ENCODE measurements around the gene HPD. TPM values are rescaled to one million over a fixed set of nuclear protein-coding genes. Genes with fewer than 3 reads are reported as not detected.
A peak's percentile ranks its signal among the peaks of the same experiment; 100 is the strongest.
"Not testable (repeated sequence)": the region's sequence is repeated elsewhere in the genome, so short reads cannot be mapped to it uniquely, and the experiment has no call there.

HPD gene
- total and polyA plus RNA-seq, 7 donors, result 0.27 to 2.8 (median 0.61) TPM; not detected in 1

GRCh38 chr12:121866331-121866730 is 7.7 kb upstream of the HPD start:
- no peaks in the 10 kb centered on the region for H3K9me3 ChIP-seq
- H3K4me3 ChIP-seq, result no peak overlapping the region
- H3K27me3 ChIP-seq, result no peaks in the 10 kb centered on the region
- WGBS, 2 donors, result 73 to 80% methylated on average over 4 of the region's 4 CpGs
- H3K36me3 ChIP-seq, result no peaks in the 10 kb centered on the region
- H3K27ac ChIP-seq, result no peak overlapping the region
- TF ChIP-seq EP300 (IDR thresholded peaks at IDR 0.05), result no peak
- H3K4me1 ChIP-seq, result no peaks in the 10 kb centered on the region
- intact Hi-C loops (cut with DNase I), result no loop called here
- no peak for DNase-seq

DNA sequence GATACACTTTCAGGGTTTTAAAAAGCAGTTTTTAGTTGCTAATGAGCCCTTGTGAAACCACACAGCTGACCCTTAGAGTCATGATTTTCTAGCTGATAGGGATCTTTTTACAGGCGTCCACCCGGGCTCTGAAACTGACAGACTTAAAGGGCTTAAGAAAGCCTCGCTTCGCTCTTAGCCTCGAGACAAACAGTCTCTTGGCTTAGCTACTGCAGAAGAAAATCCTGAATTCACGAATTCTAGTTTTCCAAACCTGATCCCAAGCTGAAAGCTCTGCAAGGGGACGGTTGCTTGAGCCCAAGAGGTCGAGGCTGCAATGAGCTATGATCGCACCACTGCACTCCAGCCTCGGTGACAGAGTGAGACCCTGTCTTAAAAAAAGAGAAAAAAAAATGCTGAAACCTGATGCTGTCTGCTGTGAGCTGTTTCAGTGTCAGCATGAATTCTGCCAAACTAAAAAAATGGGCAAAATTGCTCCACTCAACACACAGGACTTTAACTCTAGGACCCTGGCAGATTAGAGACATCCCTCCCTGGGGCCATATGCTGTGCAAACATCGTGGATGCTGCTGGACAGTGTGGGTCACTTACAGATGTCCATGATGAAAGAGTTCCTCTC is 3.1 kb upstream of the HPD start:
- TF ChIP-seq, protein P1, sequence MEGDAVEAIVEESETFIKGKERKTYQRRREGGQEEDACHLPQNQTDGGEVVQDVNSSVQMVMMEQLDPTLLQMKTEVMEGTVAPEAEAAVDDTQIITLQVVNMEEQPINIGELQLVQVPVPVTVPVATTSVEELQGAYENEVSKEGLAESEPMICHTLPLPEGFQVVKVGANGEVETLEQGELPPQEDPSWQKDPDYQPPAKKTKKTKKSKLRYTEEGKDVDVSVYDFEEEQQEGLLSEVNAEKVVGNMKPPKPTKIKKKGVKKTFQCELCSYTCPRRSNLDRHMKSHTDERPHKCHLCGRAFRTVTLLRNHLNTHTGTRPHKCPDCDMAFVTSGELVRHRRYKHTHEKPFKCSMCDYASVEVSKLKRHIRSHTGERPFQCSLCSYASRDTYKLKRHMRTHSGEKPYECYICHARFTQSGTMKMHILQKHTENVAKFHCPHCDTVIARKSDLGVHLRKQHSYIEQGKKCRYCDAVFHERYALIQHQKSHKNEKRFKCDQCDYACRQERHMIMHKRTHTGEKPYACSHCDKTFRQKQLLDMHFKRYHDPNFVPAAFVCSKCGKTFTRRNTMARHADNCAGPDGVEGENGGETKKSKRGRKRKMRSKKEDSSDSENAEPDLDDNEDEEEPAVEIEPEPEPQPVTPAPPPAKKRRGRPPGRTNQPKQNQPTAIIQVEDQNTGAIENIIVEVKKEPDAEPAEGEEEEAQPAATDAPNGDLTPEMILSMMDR (IDR thresholded peaks at IDR 0.05), result no peak
- TF ChIP-seq EP300 (IDR thresholded peaks at IDR 0.05) (no peak), POLR2AphosphoS5 (IDR thresholded peaks at IDR 0.05) (no peak), POLR2A (IDR thresholded peaks at IDR 0.05) (no peak)
- no peak overlapping the region for H3K4me3 ChIP-seq
- H3K4me1 ChIP-seq, result peaks cover 0 to 31% (median 27%) of the 10 kb centered on the region in 4 donors
- H3K9me3 ChIP-seq, result no peaks in the 10 kb centered on the region
- no peaks in the 10 kb centered on the region for H3K36me3 ChIP-seq
- intact Hi-C loops (cut with DNase I), result no loop called here
- no peaks in the 10 kb centered on the region for H3K27me3 ChIP-seq
- DNase-seq, result no peak
- peak overlapping the region in 3 of 4 donors; percentile 35 to 94 (median 39) for H3K27ac ChIP-seq
- WGBS, 2 donors, result 58 to 62% methylated on average over 11 of the region's 11 CpGs

GRCh38 chr12:121860699-121861098 is 2.0 kb upstream of the HPD start:
- DNase-seq; H3K27me3 ChIP-seq; H3K4me3 ChIP-seq; H3K9me3 ChIP-seq; H3K36me3 ChIP-seq; intact Hi-C loops (cut with DNase I): not testable (repeated sequence)
- WGBS, 2 donors, result 95 to 96% methylated on average over 4 of the region's 4 CpGs
- Histone ChIP-seq H3K4me1 (peaks cover 0 to 31% (median 27%) of the 10 kb centered on the region in 4 donors), H3K27ac (peak overlapping the region in 2 of 4 donors; percentile 23 to 94)

DNA sequence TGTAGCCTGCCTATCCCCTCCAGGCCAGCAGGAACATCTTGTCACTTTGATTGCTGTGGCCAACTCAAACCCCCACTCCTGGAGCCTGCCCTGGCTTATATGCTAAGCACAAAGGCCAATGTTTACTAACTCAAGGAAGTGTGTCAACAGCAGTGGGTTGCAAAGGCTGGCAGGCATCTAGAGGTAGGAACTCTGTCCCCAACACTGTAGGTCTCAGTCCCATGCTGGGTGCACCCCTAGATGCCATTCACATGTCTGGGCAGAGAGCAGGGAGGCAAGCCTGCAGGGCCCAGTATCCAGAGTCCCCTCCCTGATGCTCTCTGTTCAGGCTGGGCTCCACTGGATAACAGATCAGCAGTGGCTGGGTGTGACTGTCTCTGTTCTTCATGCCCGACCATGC is 1.6 kb upstream of the HPD start:
- intact Hi-C loops (cut with DNase I), result no loop called here
- Histone ChIP-seq H3K36me3 (no peaks in the 10 kb centered on the region), H3K27me3 (no peaks in the 10 kb centered on the region), H3K4me3 (no peak overlapping the region), H3K9me3 (no peaks in the 10 kb centered on the region), H3K27ac (peak overlapping the region; percentile 85 to 94 (median 88)), H3K4me1 (peaks cover 0 to 31% (median 27%) of the 10 kb centered on the region in 4 donors)
- WGBS, 2 donors, result 89 to 95% methylated on average over 1 of the region's 1 CpG
- DNase-seq, result no peak
- no peak for TF ChIP-seq POLR2AphosphoS5 (IDR thresholded peaks at IDR 0.05)
- TF ChIP-seq, protein P1 (IDR thresholded peaks at IDR 0.05), result no peak
- no peak for TF ChIP-seq POLR2A (IDR thresholded peaks at IDR 0.05)
- no peak for TF ChIP-seq EP300 (IDR thresholded peaks at IDR 0.05)

DNA sequence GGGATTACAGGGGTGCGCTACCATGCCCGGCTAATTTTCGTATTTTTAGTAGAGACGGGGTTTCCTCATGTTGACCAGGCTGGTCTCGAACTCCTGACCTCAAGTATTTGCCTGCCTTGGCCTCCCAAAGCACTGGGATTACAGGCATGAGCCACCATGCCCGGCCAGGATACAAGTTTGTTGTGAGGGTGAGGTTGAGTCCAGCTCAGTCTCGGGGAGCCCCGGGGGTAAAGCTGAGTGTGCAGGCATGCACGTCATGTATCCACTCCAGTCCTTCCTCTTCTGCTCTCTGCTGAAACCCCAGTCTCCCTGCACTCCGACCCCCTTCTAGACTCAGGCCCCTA is 369 bp downstream of the HPD start:
- Histone ChIP-seq H3K4me1 (peaks cover 0 to 31% (median 27%) of the 10 kb centered on the region in 4 donors), H3K27ac (peak overlapping the region; percentile 85 to 94 (median 88)), H3K4me3 (no peak overlapping the region), H3K36me3 (no peaks in the 10 kb centered on the region), H3K27me3 (no peaks in the 10 kb centered on the region), H3K9me3 (no peaks in the 10 kb centered on the region)
- DNase-seq, result no peak
- intact Hi-C loops (cut with DNase I), result no loop called here
- 90 to 91% methylated on average over 10 of the region's 10 CpGs for WGBS, 2 donors
- TF ChIP-seq, protein P1 (IDR thresholded peaks at IDR 0.05), result no peak
- no peak for TF ChIP-seq EP300 (IDR thresholded peaks at IDR 0.05)
- TF ChIP-seq POLR2A (IDR thresholded peaks at IDR 0.05), result no peak
- TF ChIP-seq POLR2AphosphoS5 (IDR thresholded peaks at IDR 0.05), result no peak
